ENCODE data around the gene HDAC11.

- TF ChIP-seq CTCF (conservative IDR thresholded peaks at IDR 0.05) (no peak), ZFX (IDR thresholded peaks at IDR 0.05) (no peak)
These were observed 25.3 kb downstream of the HDAC11 start for GRCh38 chr3:13505147-13506130.
